Measurements from ENCODE around the gene TUBB1. TPM values are rescaled to one million over a fixed set of nuclear protein-coding genes. Genes with fewer than 3 reads are reported as not detected.

Gene TUBB1
- total RNA-seq, 4 donors from 2014 or later: under 0.01 to 0.83 TPM; not detected in 2

GRCh38 chr20:59069026-59069425 lies 49.8 kb downstream of the TUBB1 start:
- DNase-seq (ENCODE audit: extremely low spot score): no peak
- peaks cover 2 to 6% (median 5%) of the 10 kb centered on the region in 4 donors for H3K4me1 ChIP-seq
- H3K27ac ChIP-seq (replicated peaks in 1 of 4): no peak overlapping the region
- intact Hi-C loops (cut with DNase I): no loop called here
- H3K9me3 ChIP-seq: no peaks in the 10 kb centered on the region
- no peaks in the 10 kb centered on the region for H3K36me3 ChIP-seq
- no peak overlapping the region for H3K4me3 ChIP-seq
- peaks cover 0 to 8% (median 0%) of the 10 kb centered on the region in 4 donors for H3K27me3 ChIP-seq
- WGBS: 39% methylated on average over 2 of the region's 2 CpGs
- TF ChIP-seq POLR2A (IDR thresholded peaks at IDR 0.05; ENCODE audit: low read depth) (no peak), POLR2AphosphoS5 (IDR thresholded peaks at IDR 0.05) (no peak), EP300 (IDR thresholded peaks at IDR 0.05) (no peak), CTCF (IDR thresholded peaks at IDR 0.05) (no peak)

DNA sequence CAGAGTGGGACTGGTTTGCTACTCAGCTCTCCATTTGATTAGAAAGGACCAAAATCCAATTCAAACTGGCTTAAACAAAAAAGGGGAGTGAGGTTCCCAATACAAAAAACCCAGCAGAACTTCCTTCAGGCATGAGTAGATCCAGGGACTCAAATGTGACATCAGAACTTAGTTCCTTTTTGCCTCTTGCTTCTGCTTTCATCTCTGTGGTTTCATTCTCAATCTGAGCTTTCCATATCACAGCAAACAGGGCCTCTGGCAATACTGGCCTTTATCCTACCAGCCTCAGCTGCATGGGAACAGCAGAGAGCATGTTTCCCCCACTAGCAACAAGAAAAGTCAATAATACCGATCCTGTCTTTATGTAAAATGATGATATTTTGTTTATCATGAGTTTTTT lies 52.0 kb downstream of the TUBB1 start:
- TF ChIP-seq EP300 (IDR thresholded peaks at IDR 0.05): no peak
- TF ChIP-seq POLR2A (IDR thresholded peaks at IDR 0.05; ENCODE audit: low read depth): no peak
- TF ChIP-seq POLR2AphosphoS5 (IDR thresholded peaks at IDR 0.05): no peak
- Histone ChIP-seq H3K4me1 (no peaks in the 10 kb centered on the region), H3K27me3 (peaks cover 0 to 19% (median 0%) of the 10 kb centered on the region in 4 donors), H3K9me3 (no peaks in the 10 kb centered on the region), H3K27ac (replicated peaks in 1 of 4) (no peak overlapping the region), H3K4me3 (no peak overlapping the region), H3K36me3 (no peaks in the 10 kb centered on the region)
- DNase-seq (ENCODE audit: extremely low spot score): no peak
- intact Hi-C loops (cut with DNase I): no loop called here
- WGBS: 88% methylated on average over 1 of the region's 1 CpG

GRCh38 chr20:59073582-59073981 lies 54.4 kb downstream of the TUBB1 start:
- Histone ChIP-seq H3K4me3 (no peak overlapping the region), H3K27ac (replicated peaks in 1 of 4) (no peak overlapping the region), H3K9me3 (no peaks in the 10 kb centered on the region), H3K36me3 (no peaks in the 10 kb centered on the region), H3K27me3 (peaks cover 0 to 31% (median 0%) of the 10 kb centered on the region in 4 donors), H3K4me1 (no peaks in the 10 kb centered on the region)
- no peak for TF ChIP-seq EP300 (IDR thresholded peaks at IDR 0.05)
- TF ChIP-seq POLR2AphosphoS5 (IDR thresholded peaks at IDR 0.05): no peak
- TF ChIP-seq POLR2A (IDR thresholded peaks at IDR 0.05; ENCODE audit: low read depth): no peak
- no peak for TF ChIP-seq CTCF (IDR thresholded peaks at IDR 0.05)
- intact Hi-C loops (cut with DNase I): no loop called here
- DNase-seq (ENCODE audit: extremely low spot score): no peak
- WGBS: 85% methylated on average over 1 of the region's 1 CpG

DNA sequence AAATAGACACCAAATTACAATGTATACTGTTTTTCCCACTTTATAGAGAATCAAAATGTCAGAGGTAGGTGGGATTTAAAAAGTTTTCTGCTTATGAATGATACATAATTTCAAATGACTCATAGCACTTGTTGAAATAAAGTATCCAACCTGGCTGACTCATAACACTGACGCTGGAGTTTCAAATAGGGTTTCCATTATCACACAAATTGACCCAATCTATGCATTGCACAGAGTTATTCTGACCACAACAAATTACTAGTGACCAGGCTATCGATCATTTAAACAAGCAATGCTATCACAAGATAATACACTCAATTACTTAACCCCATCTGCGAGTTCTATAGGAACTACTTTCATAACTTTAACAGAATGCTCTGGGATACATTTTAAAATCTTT lies 55.2 kb downstream of the TUBB1 start:
- no peak for DNase-seq (ENCODE audit: extremely low spot score)
- Histone ChIP-seq H3K4me3 (no peak overlapping the region), H3K36me3 (no peaks in the 10 kb centered on the region), H3K27me3 (peaks cover 0 to 39% (median 0%) of the 10 kb centered on the region in 4 donors), H3K9me3 (no peaks in the 10 kb centered on the region), H3K27ac (replicated peaks in 1 of 4) (no peak overlapping the region), H3K4me1 (no peaks in the 10 kb centered on the region)
- no peak for TF ChIP-seq CTCF (IDR thresholded peaks at IDR 0.05)
- no peak for TF ChIP-seq POLR2AphosphoS5 (IDR thresholded peaks at IDR 0.05)
- no peak for TF ChIP-seq EP300 (IDR thresholded peaks at IDR 0.05)
- intact Hi-C loops (cut with DNase I): no loop called here
- 37% methylated on average over 3 of the region's 3 CpGs for WGBS

- Histone ChIP-seq H3K4me1 (no peaks in the 10 kb centered on the region), H3K27ac (replicated peaks in 1 of 4) (no peak overlapping the region), H3K4me3 (no peak overlapping the region), H3K36me3 (no peaks in the 10 kb centered on the region), H3K27me3 (peaks cover 0 to 44% (median 0%) of the 10 kb centered on the region in 4 donors), H3K9me3 (no peaks in the 10 kb centered on the region)
- 77% methylated on average over 4 of the region's 4 CpGs for WGBS
- intact Hi-C loops (cut with DNase I): no loop called here
- TF ChIP-seq POLR2AphosphoS5 (IDR thresholded peaks at IDR 0.05) (no peak), POLR2A (IDR thresholded peaks at IDR 0.05; ENCODE audit: low read depth) (no peak), EP300 (IDR thresholded peaks at IDR 0.05) (no peak), CTCF (IDR thresholded peaks at IDR 0.05) (no peak)
- DNase-seq (ENCODE audit: extremely low spot score): no peak
Measured at GRCh38 chr20:59075934-59076508, 56.8 kb downstream of the TUBB1 start.

Other genes with a start within 250 kb of the TUBB1 start
- gene GNAS-AS1, start 168.5 kb upstream of the TUBB1 start, total RNA-seq: under 1 TPM in 3 of 4 donors, not detected in 1; 0.13 to 0.42 (median 0.23) TPM
- gene GNAS, start 166.7 kb upstream of the TUBB1 start, total RNA-seq: 100 to 1,000 TPM; 679 to 875 (median 782) TPM
- gene NELFCD, start 38.2 kb upstream of the TUBB1 start, total RNA-seq: 10 to 100 TPM; 30.5 to 41.5 (median 34.9) TPM
- 100 to 1,000 TPM; 136 to 267 (median 190) TPM for gene CTSZ, start 12.2 kb upstream of the TUBB1 start, total RNA-seq
- gene ATP5F1E, start 12.9 kb downstream of the TUBB1 start, total RNA-seq: 10 to 100 TPM; 30.8 to 44.0 (median 37.2) TPM
- gene PRELID3B, start 23.4 kb downstream of the TUBB1 start, total RNA-seq: 10 to 100 TPM; 32.0 to 48.4 (median 36.6) TPM
- 1 to 10 TPM in 1 of 4 donors, under 1 TPM in 3; 0.34 to 1.3 (median 0.56) TPM for gene ZNF831, start 144.4 kb downstream of the TUBB1 start, total RNA-seq